Measurements from ENCODE around the gene MRPS18B.

DNA sequence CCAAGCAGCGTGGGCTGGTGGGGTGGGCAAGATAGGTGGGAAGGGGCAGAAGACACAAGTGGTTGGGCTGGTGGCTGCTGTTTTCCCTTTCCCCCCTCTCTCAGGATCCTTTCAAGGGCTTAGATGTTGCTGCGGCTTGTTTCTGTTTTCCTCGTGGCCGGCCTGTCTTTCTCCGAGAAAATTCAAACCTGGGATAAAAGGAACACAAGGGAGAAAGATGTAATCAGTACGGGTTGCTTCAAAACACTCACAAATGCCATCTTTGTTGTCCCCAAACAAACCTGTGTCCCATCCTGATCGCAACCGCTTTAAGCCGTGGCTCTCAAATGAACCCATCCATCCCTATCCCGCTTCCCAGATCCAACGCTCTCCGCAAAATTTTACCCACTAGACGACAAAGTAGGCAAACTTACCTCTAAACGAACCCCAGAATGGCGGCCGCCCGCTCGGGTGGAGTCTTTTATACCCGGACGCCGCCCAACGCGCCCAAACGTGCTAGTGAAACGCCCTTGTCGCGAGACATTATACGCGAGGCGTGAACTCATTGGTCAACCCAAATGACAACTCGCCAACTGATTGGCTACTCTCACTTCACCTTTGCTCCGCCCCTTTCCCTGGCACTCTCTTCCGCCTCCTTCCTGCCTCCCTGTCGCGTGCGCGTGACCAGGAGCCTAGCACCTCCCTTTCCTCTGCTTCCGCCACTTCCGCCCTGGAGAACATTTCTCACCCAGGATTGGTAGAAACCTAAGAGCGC, 652 bp upstream of the MRPS18B start, which contains the start of gene PPP1R10:
- TF ChIP-seq, protein P1, sequence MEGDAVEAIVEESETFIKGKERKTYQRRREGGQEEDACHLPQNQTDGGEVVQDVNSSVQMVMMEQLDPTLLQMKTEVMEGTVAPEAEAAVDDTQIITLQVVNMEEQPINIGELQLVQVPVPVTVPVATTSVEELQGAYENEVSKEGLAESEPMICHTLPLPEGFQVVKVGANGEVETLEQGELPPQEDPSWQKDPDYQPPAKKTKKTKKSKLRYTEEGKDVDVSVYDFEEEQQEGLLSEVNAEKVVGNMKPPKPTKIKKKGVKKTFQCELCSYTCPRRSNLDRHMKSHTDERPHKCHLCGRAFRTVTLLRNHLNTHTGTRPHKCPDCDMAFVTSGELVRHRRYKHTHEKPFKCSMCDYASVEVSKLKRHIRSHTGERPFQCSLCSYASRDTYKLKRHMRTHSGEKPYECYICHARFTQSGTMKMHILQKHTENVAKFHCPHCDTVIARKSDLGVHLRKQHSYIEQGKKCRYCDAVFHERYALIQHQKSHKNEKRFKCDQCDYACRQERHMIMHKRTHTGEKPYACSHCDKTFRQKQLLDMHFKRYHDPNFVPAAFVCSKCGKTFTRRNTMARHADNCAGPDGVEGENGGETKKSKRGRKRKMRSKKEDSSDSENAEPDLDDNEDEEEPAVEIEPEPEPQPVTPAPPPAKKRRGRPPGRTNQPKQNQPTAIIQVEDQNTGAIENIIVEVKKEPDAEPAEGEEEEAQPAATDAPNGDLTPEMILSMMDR (IDR thresholded peaks at IDR 0.05), result no peak
- TF ChIP-seq POLR2A (IDR thresholded peaks at IDR 0.05) (peak; percentile 99 to 100), EP300 (IDR thresholded peaks at IDR 0.05) (no peak)

Measured in suprapubic skin (tissue), 3 donors.